LNCaP clone FGC (cell line): Measurements from ENCODE around the gene FMN1.

Source experiments
- DNase-seq: peaks from one replicate; pipeline ENCODE4 v3.0.0-alpha.2; 2011; ENCODE audit warnings: low read depth
- H3K4me3 ChIP-seq: 2 replicates; pipeline ENCODE4 v1.5.1; 2011; ENCODE audit warnings: mild to moderate bottlenecking, low read depth, low read length, control low read depth
- CTCF ChIP-seq: IDR thresholded peaks from 2 replicates; pipeline ENCODE4 v1.5.1; 2012; ENCODE audit warnings: mild to moderate bottlenecking; ENCODE audit not compliant: control insufficient read depth, insufficient read depth; ENCODE audit errors: extremely low read depth

Gene FMN1

GRCh38 chr15:33209575-33210481, 15.3 kb upstream of the FMN1 start:
- DNase-seq, result no peak
- H3K4me3 ChIP-seq, result no peak overlapping the region
- no peak for TF ChIP-seq CTCF

DNA sequence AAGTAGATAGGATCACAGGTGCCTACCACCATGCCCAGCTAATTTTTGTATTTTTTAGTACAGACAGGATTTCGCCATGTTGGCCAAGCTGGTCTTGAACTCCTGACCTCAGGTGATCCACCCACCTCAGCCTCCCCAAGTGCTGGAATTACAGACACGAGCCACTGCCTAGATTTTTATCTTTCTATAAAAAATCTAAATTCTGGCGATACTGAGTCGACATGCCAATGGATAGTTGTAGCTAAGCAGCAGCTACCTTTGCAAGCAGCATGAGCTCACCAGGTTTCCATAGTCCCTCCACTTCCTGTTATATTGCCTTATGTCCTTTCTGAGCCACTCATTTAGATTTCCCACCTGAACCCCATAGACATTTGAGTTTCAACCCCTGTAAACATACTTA, 13.1 kb upstream of the FMN1 start:
- DNase-seq, result no peak
- H3K4me3 ChIP-seq, result no peak overlapping the region
- no peak for TF ChIP-seq CTCF

GRCh38 chr15:33206366-33206765, 11.9 kb upstream of the FMN1 start:
- DNase-seq, result no peak
- no peak for TF ChIP-seq CTCF
- no peak overlapping the region for H3K4me3 ChIP-seq

GRCh38 chr15:33204926-33205325, 10.4 kb upstream of the FMN1 start:
- H3K4me3 ChIP-seq, result no peak overlapping the region
- no peak for TF ChIP-seq CTCF
- no peak for DNase-seq

GRCh38 chr15:33204087-33204486, 9.6 kb upstream of the FMN1 start:
- no peak for DNase-seq

GRCh38 chr15:33201491-33202231, 7.1 kb upstream of the FMN1 start:
- DNase-seq, result peak; percentile 70
- peak; percentile 35; the same call in 1 of the 2 replicates for TF ChIP-seq CTCF
- no peak overlapping the region for H3K4me3 ChIP-seq

More at GRCh38 chr15:33204087-33204486, 9.6 kb upstream of the FMN1 start:
- no peak for TF ChIP-seq CTCF
- H3K4me3 ChIP-seq, result no peak overlapping the region
